ENCODE data around the gene NUP188. TPM values are rescaled to one million over a fixed set of nuclear protein-coding genes. Genes with fewer than 3 reads are reported as not detected.

Gene NUP188
- total and polyA plus RNA-seq, 10 donors = 11.0 to 72.5 (median 49.7) TPM

- no peak for TF ChIP-seq POLR2A (IDR thresholded peaks at IDR 0.05)
- TF ChIP-seq POLR2AphosphoS5 (IDR thresholded peaks at IDR 0.05) = peak in 1 of 3 donors; percentile 9
- no peak for TF ChIP-seq CTCF (IDR thresholded peaks at IDR 0.05 in 8 of 11, conservative IDR thresholded peaks at IDR 0.05 in 3 of 11)
- intact Hi-C loops (cut with DNase I; ENCODE audit: low total_unique reads) = no loop called here
- Histone ChIP-seq H3K27ac (peak overlapping the region in 7 of 8 donors; percentile 58 to 80 (median 72)), H3K27me3 (replicated peaks in 1 of 7) (no peaks in the 10 kb centered on the region), H3K36me3 (peaks cover 0 to 79% (median 26%) of the 10 kb centered on the region in 6 donors), H3K4me3 (no peak overlapping the region), H3K9me3 (no peaks in the 10 kb centered on the region), H3K4me1 (peaks cover 19 to 96% (median 73%) of the 10 kb centered on the region in 6 donors)
- 89 to 92% (median 91%) methylated on average over 16 to 18 of the region's 18 CpGs for WGBS, 5 donors
- no peak for DNase-seq
Observed at GRCh38 chr9:128916204-128916603, 31.3 kb upstream of the NUP188 start.

- TF ChIP-seq CTCF (IDR thresholded peaks at IDR 0.05 in 8 of 11, conservative IDR thresholded peaks at IDR 0.05 in 3 of 11) = no peak
- TF ChIP-seq POLR2AphosphoS5 (IDR thresholded peaks at IDR 0.05) = no peak
- no peak for TF ChIP-seq POLR2A (IDR thresholded peaks at IDR 0.05)
- intact Hi-C loops (cut with DNase I; ENCODE audit: low total_unique reads) = no loop called here
- 86 to 92% (median 90%) methylated on average over 11 of the region's 11 CpGs for WGBS, 5 donors
- DNase-seq = no peak
- Histone ChIP-seq H3K4me1 (peaks cover 17 to 96% (median 73%) of the 10 kb centered on the region in 6 donors), H3K36me3 (peaks cover 0 to 74% (median 26%) of the 10 kb centered on the region in 6 donors), H3K27ac (peak overlapping the region in 7 of 8 donors; percentile 58 to 80 (median 72)), H3K27me3 (replicated peaks in 1 of 7) (no peaks in the 10 kb centered on the region), H3K4me3 (no peak overlapping the region), H3K9me3 (no peaks in the 10 kb centered on the region)
Observed at GRCh38 chr9:128916745-128917144, 30.8 kb upstream of the NUP188 start.

GRCh38 chr9:128917151-128917849 lies 30.2 kb upstream of the NUP188 start:
- Histone ChIP-seq H3K9me3 (no peaks in the 10 kb centered on the region), H3K4me3 (no peak overlapping the region), H3K4me1 (peaks cover 12 to 96% (median 72%) of the 10 kb centered on the region in 6 donors), H3K27me3 (replicated peaks in 1 of 7) (peaks cover 0 to 5% (median 0%) of the 10 kb centered on the region in 7 donors), H3K27ac (peak overlapping the region in 7 of 8 donors; percentile 58 to 80 (median 72)), H3K36me3 (peaks cover 0 to 68% (median 26%) of the 10 kb centered on the region in 6 donors)
- no peak for DNase-seq
- intact Hi-C loops (cut with DNase I; ENCODE audit: low total_unique reads) = no loop called here
- WGBS, 5 donors = 66 to 85% (median 82%) methylated on average over 26 of the region's 26 CpGs
- TF ChIP-seq CTCF (IDR thresholded peaks at IDR 0.05 in 8 of 11, conservative IDR thresholded peaks at IDR 0.05 in 3 of 11) = no peak
- TF ChIP-seq POLR2A (IDR thresholded peaks at IDR 0.05) = no peak
- TF ChIP-seq POLR2AphosphoS5 (IDR thresholded peaks at IDR 0.05) = peak; percentile 59 to 70 (median 68)

GRCh38 chr9:128918921-128919320 lies 28.6 kb upstream of the NUP188 start:
- H3K9me3 ChIP-seq = no peaks in the 10 kb centered on the region
- peaks cover 5 to 95% (median 63%) of the 10 kb centered on the region in 6 donors for H3K4me1 ChIP-seq
- TF ChIP-seq CTCF (IDR thresholded peaks at IDR 0.05 in 8 of 11, conservative IDR thresholded peaks at IDR 0.05 in 3 of 11) (no peak), POLR2AphosphoS5 (IDR thresholded peaks at IDR 0.05) (no peak), POLR2A (IDR thresholded peaks at IDR 0.05) (no peak)
- H3K36me3 ChIP-seq = peaks cover 0 to 55% (median 26%) of the 10 kb centered on the region in 6 donors
- WGBS, 5 donors = 48 to 70% (median 50%) methylated on average over 1 to 2 of the region's 2 CpGs
- H3K4me3 ChIP-seq = no peak overlapping the region
- intact Hi-C loops (cut with DNase I; ENCODE audit: low total_unique reads) = no loop called here
- peak overlapping the region in 4 of 8 donors; percentile 71 to 84 (median 80) for H3K27ac ChIP-seq
- H3K27me3 ChIP-seq (replicated peaks in 1 of 7) = peaks cover 0 to 9% (median 0%) of the 10 kb centered on the region in 7 donors
- no peak for DNase-seq
